ENCODE data around the gene MVK. TPM values are rescaled to one million over a fixed set of nuclear protein-coding genes. Genes with fewer than 3 reads are reported as not detected.

Gene MVK
- total RNA-seq, 1 experiment from 2014 or later: 19.2 TPM

GRCh38 chr12:109599087-109599486 is 25.5 kb downstream of the MVK start:
- no peaks in the 10 kb centered on the region for H4K20me1 ChIP-seq (ENCODE audit: control insufficient read depth, insufficient read depth, insufficient read length)
- no peaks in the 10 kb centered on the region for H3K79me1 ChIP-seq (ENCODE audit: insufficient read depth, low read depth, low read length, poor library complexity, severe bottlenecking)
- no peak overlapping the region for H2BK20ac ChIP-seq (ENCODE audit: low read depth, low read length, poor library complexity, severe bottlenecking)
- H3K27ac ChIP-seq (ENCODE audit: insufficient read length, low read depth, low read length): no peak overlapping the region
- H3K14ac ChIP-seq (ENCODE audit: insufficient read depth, low read length): no peak overlapping the region
- peaks cover 2 to 5% (median 2%) of the 10 kb centered on the region in 3 experiments; a peak in 4 of 7 replicates for H3K36me3 Mint-ChIP-seq (ENCODE audit: insufficient read depth in 1 of 3, low read depth in 3 of 3)
- H3K9ac ChIP-seq (ENCODE audit: extremely low read depth, insufficient read length, low read length): no peak overlapping the region
- no peak overlapping the region for H2BK120ac ChIP-seq (ENCODE audit: low read depth, low read length, poor library complexity, severe bottlenecking)
- no peaks in the 10 kb centered on the region for H3K23me2 ChIP-seq (ENCODE audit: insufficient read length, low read depth, low read length, poor library complexity, severe bottlenecking)
- no peak overlapping the region for H3K56ac ChIP-seq (ENCODE audit: insufficient read length, low read depth, low read length)
- no peaks in the 10 kb centered on the region for H3K27me3 ChIP-seq (ENCODE audit: insufficient read depth, low read length)
- H3K4me1 ChIP-seq (ENCODE audit: insufficient read depth, low read length): no peaks in the 10 kb centered on the region
- no peak overlapping the region for H2BK5ac ChIP-seq (ENCODE audit: insufficient read length, low read length)
- H3K4me2 ChIP-seq (ENCODE audit: insufficient read depth, insufficient read length, low read length): no peak overlapping the region
- no peak overlapping the region for H3K23ac ChIP-seq (ENCODE audit: insufficient read length, low read depth, low read length)
- H3K27me3 Mint-ChIP-seq (ENCODE audit: low read depth): no peaks in the 10 kb centered on the region; the same call in none of the 2 replicates
- no peak for DNase-seq
- no peak overlapping the region for H3K4ac ChIP-seq (ENCODE audit: low read depth, low read length)
- H3K9me3 Mint-ChIP-seq: no peaks in the 10 kb centered on the region; a peak in 1 of 5 replicates
- no peak overlapping the region for H2BK15ac ChIP-seq (ENCODE audit: low read depth, low read length)
- WGBS (ENCODE audit: extremely low coverage, insufficient read length, low lambda C conversion rate): no CpG with 5 or more reads among the region's 7 CpGs
- H3K9me3 ChIP-seq (ENCODE audit: control insufficient read depth, low read depth, low read length): no peaks in the 10 kb centered on the region
- no peak overlapping the region for H4K5ac ChIP-seq (ENCODE audit: insufficient read length, low read depth, low read length)
- no peak overlapping the region for H4K8ac ChIP-seq (replicated peaks; ENCODE audit: insufficient read length, low read depth, low read length)
- TF ChIP-seq, protein P1, sequence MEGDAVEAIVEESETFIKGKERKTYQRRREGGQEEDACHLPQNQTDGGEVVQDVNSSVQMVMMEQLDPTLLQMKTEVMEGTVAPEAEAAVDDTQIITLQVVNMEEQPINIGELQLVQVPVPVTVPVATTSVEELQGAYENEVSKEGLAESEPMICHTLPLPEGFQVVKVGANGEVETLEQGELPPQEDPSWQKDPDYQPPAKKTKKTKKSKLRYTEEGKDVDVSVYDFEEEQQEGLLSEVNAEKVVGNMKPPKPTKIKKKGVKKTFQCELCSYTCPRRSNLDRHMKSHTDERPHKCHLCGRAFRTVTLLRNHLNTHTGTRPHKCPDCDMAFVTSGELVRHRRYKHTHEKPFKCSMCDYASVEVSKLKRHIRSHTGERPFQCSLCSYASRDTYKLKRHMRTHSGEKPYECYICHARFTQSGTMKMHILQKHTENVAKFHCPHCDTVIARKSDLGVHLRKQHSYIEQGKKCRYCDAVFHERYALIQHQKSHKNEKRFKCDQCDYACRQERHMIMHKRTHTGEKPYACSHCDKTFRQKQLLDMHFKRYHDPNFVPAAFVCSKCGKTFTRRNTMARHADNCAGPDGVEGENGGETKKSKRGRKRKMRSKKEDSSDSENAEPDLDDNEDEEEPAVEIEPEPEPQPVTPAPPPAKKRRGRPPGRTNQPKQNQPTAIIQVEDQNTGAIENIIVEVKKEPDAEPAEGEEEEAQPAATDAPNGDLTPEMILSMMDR (conservative IDR thresholded peaks at IDR 0.05): no peak
- no peak overlapping the region for H2BK12ac ChIP-seq (ENCODE audit: insufficient read length, low read depth, low read length)
- no peak overlapping the region for H2AK5ac ChIP-seq (ENCODE audit: insufficient read length, low read length)
- no peak overlapping the region for H4K91ac ChIP-seq (ENCODE audit: insufficient read length, low read depth, low read length)
- H3K4me1 Mint-ChIP-seq: peaks cover 11 to 20% of the 10 kb centered on the region in 2 experiments
- 0 out of 7 replicates have a peak overlapping the region, but pooled peaks of 1 of the 3 experiments have one; percentile 48 for H3K27ac Mint-ChIP-seq
- no peak overlapping the region for H3T11ph ChIP-seq (ENCODE audit: low read length)
- H3K4me3 Mint-ChIP-seq: no peak overlapping the region
- no peaks in the 10 kb centered on the region for H3K79me2 ChIP-seq (ENCODE audit: insufficient read depth, low read length)
- H2AFZ ChIP-seq (ENCODE audit: low read length): no peak overlapping the region
- no peak overlapping the region for H3K18ac ChIP-seq (ENCODE audit: insufficient read length, low read depth, low read length)

Measured in H9 (cell line).